GM12872 (cell line): Measurements from ENCODE around the gene B4GALNT3.

Experiments
- CTCF ChIP-seq: IDR thresholded peaks from 3 replicates; pipeline ENCODE4 v1.5.1; 2011; ENCODE audit warnings: low read depth, mild to moderate bottlenecking, low read length, moderate library complexity; ENCODE audit not compliant: insufficient read depth

The B4GALNT3 gene

GRCh38 chr12:450438-450837 lies 9.3 kb upstream of the B4GALNT3 start:
- no peak for TF ChIP-seq CTCF

GRCh38 chr12:452667-453210 lies 7.0 kb upstream of the B4GALNT3 start:
- peak; percentile 74 for TF ChIP-seq CTCF

DNA sequence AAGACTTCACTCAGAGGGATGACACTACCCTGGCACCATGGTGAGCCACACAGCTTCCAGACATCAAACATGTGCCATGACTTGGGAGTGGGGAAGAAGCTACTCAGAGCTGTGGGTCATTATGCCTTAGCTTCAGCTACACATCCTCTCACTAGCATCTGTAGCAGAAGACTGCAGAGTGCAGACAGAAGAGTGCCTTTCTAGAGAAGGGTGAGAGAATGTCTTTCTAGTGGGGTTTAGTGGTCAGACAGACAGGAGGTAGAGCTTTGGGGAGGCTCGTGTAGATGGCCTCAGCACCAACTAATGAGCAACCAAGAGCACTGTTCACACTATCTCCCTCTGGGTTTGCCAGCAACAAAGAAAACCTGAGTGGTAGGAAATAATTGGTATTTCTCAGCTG lies 4.9 kb upstream of the B4GALNT3 start:
- TF ChIP-seq CTCF = no peak

- no peak for TF ChIP-seq CTCF
Observed at GRCh38 chr12:455821-456220, 3.9 kb upstream of the B4GALNT3 start.

DNA sequence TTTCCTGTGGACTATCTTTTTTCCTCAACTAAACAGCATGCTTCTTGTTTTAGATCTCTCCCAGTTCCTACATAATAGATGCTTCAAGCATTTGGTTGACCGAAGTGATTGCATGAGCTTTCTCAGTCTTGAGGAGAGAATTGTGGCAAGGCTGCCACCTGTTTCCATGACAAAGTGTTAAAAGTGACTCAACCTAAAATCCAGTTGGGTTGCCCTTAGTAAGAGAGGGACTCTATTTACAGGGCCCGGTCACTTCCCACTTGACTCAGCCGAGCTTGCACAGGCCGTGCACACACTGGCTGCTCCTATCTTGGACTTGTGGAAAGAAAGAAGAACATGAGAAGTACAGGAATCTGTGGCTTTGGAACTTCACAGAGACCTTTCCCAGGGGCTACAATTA lies 2.1 kb upstream of the B4GALNT3 start:
- no peak for TF ChIP-seq CTCF

GRCh38 chr12:459050-459429 lies 699 bp upstream of the B4GALNT3 start:
- no peak for TF ChIP-seq CTCF

- TF ChIP-seq CTCF = no peak
Observed at GRCh38 chr12:460261-461230, 807 bp downstream of the B4GALNT3 start.
